Measurements from ENCODE around the gene TBXA2R. TPM values are rescaled to one million over a fixed set of nuclear protein-coding genes. Genes with fewer than 3 reads are reported as not detected.

Gene TBXA2R
- polyA plus RNA-seq, 1 donor, result 1.7 TPM

GRCh38 chr19:3619631-3620012, 12.9 kb upstream of the TBXA2R start:
- DNase-seq (ENCODE audit: low read depth), result no peak

GRCh38 chr19:3618811-3619630, 12.3 kb upstream of the TBXA2R start:
- no peak for DNase-seq (ENCODE audit: low read depth)

- no peak for DNase-seq (ENCODE audit: low read depth)
These were observed 11.6 kb upstream of the TBXA2R start for GRCh38 chr19:3618144-3618810.

- no peak for DNase-seq (ENCODE audit: low read depth)
These were observed 10.8 kb upstream of the TBXA2R start for GRCh38 chr19:3617463-3617862.

GRCh38 chr19:3615524-3616135, 9.0 kb upstream of the TBXA2R start:
- DNase-seq (ENCODE audit: low read depth), result no peak

- DNase-seq (ENCODE audit: low read depth), result no peak
These were observed 8.3 kb upstream of the TBXA2R start for GRCh38 chr19:3614858-3615505.

GRCh38 chr19:3613818-3614661, 7.4 kb upstream of the TBXA2R start:
- no peak for DNase-seq (ENCODE audit: low read depth)

- DNase-seq (ENCODE audit: low read depth), result no peak
These were observed 6.4 kb upstream of the TBXA2R start for GRCh38 chr19:3612901-3613741.

GRCh38 chr19:3612330-3612729, 5.7 kb upstream of the TBXA2R start:
- DNase-seq (ENCODE audit: low read depth), result no peak

GRCh38 chr19:3611841-3612240, 5.2 kb upstream of the TBXA2R start:
- no peak for DNase-seq (ENCODE audit: low read depth)

GRCh38 chr19:3610745-3611717, 4.4 kb upstream of the TBXA2R start:
- no peak for DNase-seq (ENCODE audit: low read depth)

- DNase-seq (ENCODE audit: low read depth), result no peak
These were observed 3.4 kb upstream of the TBXA2R start for GRCh38 chr19:3609779-3610719.

- no peak for DNase-seq (ENCODE audit: low read depth)
These were observed 2.2 kb upstream of the TBXA2R start for GRCh38 chr19:3608750-3609322.

GRCh38 chr19:3608079-3608641, 1.5 kb upstream of the TBXA2R start:
- DNase-seq (ENCODE audit: low read depth), result no peak

GRCh38 chr19:3607303-3608078, 816 bp upstream of the TBXA2R start:
- no peak for DNase-seq (ENCODE audit: low read depth)

GRCh38 chr19:3606174-3606689, 443 bp downstream of the TBXA2R start:
- no peak for DNase-seq (ENCODE audit: low read depth)
